Medulla oblongata (tissue), 1 donor: ENCODE measurements around the gene ALDOC.
A peak's percentile ranks its signal among the peaks of the same experiment; 100 is the strongest.

Experiments used
- DNase-seq: peaks from one replicate; pipeline ENCODE4 v3.0.0-alpha.2; 2015; ENCODE audit errors: extremely low spot score

ALDOC gene

GRCh38 chr17:28552176-28552999 is 24.3 kb downstream of the ALDOC start, which contains the start of gene UNC119:
UNC119 (minus strand) TSS chr17:28552624; CDS start chr17:28552557, 67 bp downstream.
- DNase-seq = peak; percentile 77

- DNase-seq = no peak
These were observed 25.1 kb downstream of the ALDOC start for GRCh38 chr17:28551421-28552175.

GRCh38 chr17:28550858-28551257 is 25.8 kb downstream of the ALDOC start:
- DNase-seq = no peak

GRCh38 chr17:28549236-28550132 is 27.2 kb downstream of the ALDOC start:
- DNase-seq = no peak

- no peak for DNase-seq
These were observed 28.1 kb downstream of the ALDOC start for GRCh38 chr17:28548417-28549130.

GRCh38 chr17:28547623-28548416 is 28.9 kb downstream of the ALDOC start:
- peak; percentile 79 for DNase-seq

- no peak for DNase-seq
These were observed 29.5 kb downstream of the ALDOC start for GRCh38 chr17:28547096-28547622.

- DNase-seq = no peak
These were observed 30.8 kb downstream of the ALDOC start for GRCh38 chr17:28545787-28546415.

GRCh38 chr17:28545141-28545503 is 31.6 kb downstream of the ALDOC start:
- DNase-seq = no peak

GRCh38 chr17:28544402-28545140 is 32.1 kb downstream of the ALDOC start:
- DNase-seq = no peak

- no peak for DNase-seq
These were observed 35.3 kb downstream of the ALDOC start for GRCh38 chr17:28541439-28541838.

GRCh38 chr17:28540231-28540630 is 36.5 kb downstream of the ALDOC start:
- no peak for DNase-seq

- DNase-seq = no peak
These were observed 38.3 kb downstream of the ALDOC start for GRCh38 chr17:28538296-28538895.

GRCh38 chr17:28537219-28537610 is 39.5 kb downstream of the ALDOC start:
- no peak for DNase-seq

- no peak for DNase-seq
These were observed 40.0 kb downstream of the ALDOC start for GRCh38 chr17:28536532-28537218.

GRCh38 chr17:28534740-28535375 is 41.8 kb downstream of the ALDOC start:
- DNase-seq = no peak

- no peak for DNase-seq
These were observed 43.4 kb downstream of the ALDOC start for GRCh38 chr17:28533091-28533807.
